NCI-H187 treated with DMSO at 0.1 percent for 48 hours (cell line): Measurements from ENCODE around the gene TMEM164.
A peak's percentile ranks its signal among the peaks of the same experiment; 100 is the strongest.
"Not testable (repeated sequence)": the region's sequence is repeated elsewhere in the genome, so short reads cannot be mapped to it uniquely, and the experiment has no call there.

Experiments used
- DNase-seq: peaks from one replicate; lab custom pipeline; 2025; lab: John Stamatoyannopoulos, UW

TMEM164 gene

GRCh38 chrX:110132450-110133114 is 129.7 kb downstream of the TMEM164 start:
- no peak for DNase-seq

GRCh38 chrX:110133735-110134370 is 130.9 kb downstream of the TMEM164 start:
- DNase-seq, result no peak

GRCh38 chrX:110135618-110136017 is 132.7 kb downstream of the TMEM164 start:
- no peak for DNase-seq

GRCh38 chrX:110136136-110136535 is 133.2 kb downstream of the TMEM164 start:
- DNase-seq, result no peak

- DNase-seq, result no peak
These were observed 135.6 kb downstream of the TMEM164 start for GRCh38 chrX:110138557-110138956.

- DNase-seq, result no peak
These were observed 136.3 kb downstream of the TMEM164 start for GRCh38 chrX:110139172-110139571.

GRCh38 chrX:110142096-110142495 is 139.2 kb downstream of the TMEM164 start:
- no peak for DNase-seq

GRCh38 chrX:110143454-110144210 is 140.7 kb downstream of the TMEM164 start:
- DNase-seq, result no peak

GRCh38 chrX:110145311-110145710 is 142.4 kb downstream of the TMEM164 start:
- no peak for DNase-seq

GRCh38 chrX:110145854-110146253 is 142.9 kb downstream of the TMEM164 start:
- no peak for DNase-seq

GRCh38 chrX:110146521-110146920 is 143.6 kb downstream of the TMEM164 start:
- DNase-seq, result peak; percentile 3

- no peak for DNase-seq
These were observed 150.3 kb downstream of the TMEM164 start for GRCh38 chrX:110153244-110153643.

GRCh38 chrX:110153896-110154295 is 151.0 kb downstream of the TMEM164 start:
- no peak for DNase-seq

- not testable (repeated sequence) for DNase-seq
These were observed 151.4 kb downstream of the TMEM164 start for GRCh38 chrX:110154328-110154727.

GRCh38 chrX:110155759-110156158 is 152.8 kb downstream of the TMEM164 start:
- no peak for DNase-seq

GRCh38 chrX:110156167-110156754 is 153.3 kb downstream of the TMEM164 start:
- no peak for DNase-seq

GRCh38 chrX:110157444-110157843 is 154.5 kb downstream of the TMEM164 start:
- DNase-seq, result no peak

- DNase-seq, result no peak
These were observed 156.3 kb downstream of the TMEM164 start for GRCh38 chrX:110159235-110159634.

- DNase-seq, result no peak
These were observed 157.0 kb downstream of the TMEM164 start for GRCh38 chrX:110159865-110160264.

GRCh38 chrX:110161361-110161686 is 158.4 kb downstream of the TMEM164 start:
- DNase-seq, result no peak

GRCh38 chrX:110162131-110162530 is 159.2 kb downstream of the TMEM164 start:
- no peak for DNase-seq

GRCh38 chrX:110162867-110163266 is 160.0 kb downstream of the TMEM164 start:
- DNase-seq, result no peak

- no peak for DNase-seq
These were observed 160.6 kb downstream of the TMEM164 start for GRCh38 chrX:110163488-110163887.
